Epithelial cell of prostate (primary cell): ENCODE results near the gene PARD6G.

Source experiments
- DNase-seq: peaks from one replicate; pipeline ENCODE4 v3.0.0-alpha.2; 2011; ENCODE audit warnings: low read depth, low spot score
- H3K27ac ChIP-seq: fragments of 450-650 bp; 2 replicates; pipeline ENCODE4 v1.5.1; 2017; ENCODE audit warnings: mild to moderate bottlenecking

Gene PARD6G

GRCh38 chr18:80218341-80219227 lies 28.7 kb downstream of the PARD6G start:
- no peak overlapping the region for H3K27ac ChIP-seq
- DNase-seq = no peak

DNA sequence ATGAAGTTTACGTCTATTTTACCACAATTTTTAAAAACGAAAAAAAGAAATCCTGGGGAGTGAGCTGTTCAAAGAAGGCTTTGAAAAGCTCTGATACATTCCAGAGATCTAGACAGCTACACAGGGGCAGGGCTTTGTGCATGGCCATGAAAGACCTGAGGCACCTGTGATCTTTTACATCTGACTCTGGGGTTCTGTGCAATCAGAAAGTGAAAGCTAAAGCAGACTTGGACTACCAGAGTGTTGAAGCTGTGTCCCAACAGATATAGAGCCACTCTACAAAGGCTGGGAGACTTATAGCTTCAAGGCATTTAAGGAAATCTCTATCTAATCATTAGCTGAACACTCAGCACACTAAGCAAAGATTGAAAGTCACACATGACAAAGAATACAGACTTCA lies 34.1 kb downstream of the PARD6G start:
- no peak overlapping the region for H3K27ac ChIP-seq
- DNase-seq = no peak

GRCh38 chr18:80210312-80211083 lies 36.8 kb downstream of the PARD6G start:
- no peak overlapping the region for H3K27ac ChIP-seq
- DNase-seq = peak; percentile 22

DNA sequence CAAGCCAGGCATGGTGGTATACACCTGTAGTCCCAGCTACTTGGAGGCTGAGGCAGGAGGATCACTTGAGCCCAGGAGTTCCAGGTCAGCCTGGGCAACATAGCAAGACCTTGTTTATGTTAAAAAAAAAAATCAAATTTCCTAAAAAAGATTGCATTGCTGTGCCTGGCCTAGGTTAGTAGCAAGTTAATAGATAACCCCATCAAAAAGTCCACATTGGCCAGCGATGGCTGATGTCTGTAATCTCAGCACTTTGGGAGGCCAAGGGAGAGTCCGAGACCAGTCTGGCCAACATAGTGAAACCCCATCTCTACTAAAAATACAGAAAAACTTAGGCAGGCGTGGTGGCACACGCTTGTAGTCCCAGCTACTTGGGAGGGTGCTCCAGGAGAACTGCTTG lies 38.7 kb downstream of the PARD6G start:
- no peak for DNase-seq

GRCh38 chr18:80205294-80205693 lies 42.0 kb downstream of the PARD6G start:
- H3K27ac ChIP-seq = no peak overlapping the region
- DNase-seq = no peak

More for the DNA sequence above, 38.7 kb downstream of the PARD6G start:
- no peak overlapping the region for H3K27ac ChIP-seq

GRCh38 chr18:80204142-80204541 lies 43.2 kb downstream of the PARD6G start:
- DNase-seq = no peak
- H3K27ac ChIP-seq = no peak overlapping the region

DNA sequence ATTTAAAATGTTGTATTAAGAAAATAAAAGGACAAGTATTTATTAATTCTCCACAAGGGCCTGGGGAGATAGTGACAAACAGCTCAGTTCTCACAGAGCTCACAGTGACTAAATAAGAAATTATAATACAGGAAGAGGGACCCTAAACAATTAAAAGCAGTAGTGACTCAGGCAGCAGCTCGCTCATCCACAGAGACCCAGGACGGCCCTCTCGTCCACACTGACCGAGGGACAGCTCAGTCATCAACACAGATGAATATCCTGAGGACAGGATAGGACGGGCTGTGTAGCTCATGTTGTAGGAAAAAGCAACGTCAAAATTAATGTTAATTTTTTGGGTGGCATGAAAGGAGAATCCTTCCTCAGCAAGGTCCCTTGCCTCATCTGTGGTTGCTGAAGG lies 44.1 kb downstream of the PARD6G start:
- no peak for DNase-seq

GRCh38 chr18:80202264-80202998 lies 44.9 kb downstream of the PARD6G start:
- H3K27ac ChIP-seq = no peak overlapping the region
- DNase-seq = no peak

More for the DNA sequence above, 44.1 kb downstream of the PARD6G start:
- no peak overlapping the region for H3K27ac ChIP-seq

- no peak overlapping the region for H3K27ac ChIP-seq
- DNase-seq = no peak
These were observed 45.6 kb downstream of the PARD6G start for GRCh38 chr18:80201739-80202138.

- no peak for DNase-seq
- no peak overlapping the region for H3K27ac ChIP-seq
These were observed 46.2 kb downstream of the PARD6G start for GRCh38 chr18:80200932-80201672.

GRCh38 chr18:80200171-80200931 lies 47.0 kb downstream of the PARD6G start:
- no peak overlapping the region for H3K27ac ChIP-seq
- no peak for DNase-seq

DNA sequence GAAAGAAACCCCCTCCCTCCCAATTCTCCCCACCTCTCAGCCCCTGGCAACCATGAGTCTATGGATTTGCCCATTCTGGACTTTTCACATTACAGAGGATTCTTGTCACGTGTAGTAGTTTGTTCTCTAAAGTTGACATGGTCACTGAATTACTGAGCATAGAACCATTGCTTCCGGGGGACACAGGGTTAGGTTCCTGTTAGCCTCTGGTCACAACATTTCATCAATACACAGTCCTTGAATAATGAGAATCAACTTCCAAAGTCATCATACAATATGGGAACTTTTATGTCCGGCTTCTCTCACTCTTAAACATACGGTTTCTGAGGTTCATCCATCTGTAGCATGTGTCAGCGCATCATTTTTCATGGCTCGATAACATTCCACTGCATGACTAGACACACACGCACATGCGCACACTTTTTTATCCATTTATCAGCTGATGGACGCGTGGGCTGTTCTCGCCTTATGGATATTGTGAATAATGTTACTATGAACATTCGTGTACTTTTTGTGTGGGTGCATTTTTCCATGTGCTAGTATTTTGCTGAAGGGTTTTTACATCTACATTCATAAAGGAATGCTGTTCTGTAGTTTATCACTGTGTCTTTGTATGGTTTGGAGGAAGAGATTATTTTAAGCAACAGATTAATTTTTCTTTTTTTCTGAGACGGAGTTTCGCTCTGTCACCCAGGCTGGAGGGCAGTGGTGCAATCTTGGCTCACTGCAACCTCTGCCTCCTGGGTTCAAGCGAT lies 48.1 kb downstream of the PARD6G start:
- H3K27ac ChIP-seq = no peak overlapping the region
- no peak for DNase-seq

- H3K27ac ChIP-seq = no peak overlapping the region
- DNase-seq = no peak
These were observed 48.9 kb downstream of the PARD6G start for GRCh38 chr18:80198391-80198790.

DNA sequence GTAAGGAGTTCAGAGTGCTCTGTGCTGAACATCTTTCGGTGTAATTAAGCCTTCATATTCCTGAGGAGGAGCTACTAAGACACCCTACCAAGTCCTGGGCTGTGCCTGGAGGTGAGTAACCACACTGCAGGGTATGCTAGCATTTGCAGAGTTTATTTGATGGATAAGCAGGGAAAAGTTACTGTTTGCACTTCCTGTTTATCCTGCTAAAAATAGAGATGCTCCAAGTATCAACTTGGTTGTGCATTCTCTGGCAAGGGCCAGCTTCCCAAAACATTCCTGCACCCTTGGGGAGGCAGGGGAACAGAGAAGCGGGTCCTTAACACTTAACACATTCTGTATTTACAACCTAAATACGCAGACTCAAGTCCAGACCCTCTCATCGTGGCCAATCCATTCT lies 49.8 kb downstream of the PARD6G start:
- DNase-seq = no peak
- no peak overlapping the region for H3K27ac ChIP-seq

DNA sequence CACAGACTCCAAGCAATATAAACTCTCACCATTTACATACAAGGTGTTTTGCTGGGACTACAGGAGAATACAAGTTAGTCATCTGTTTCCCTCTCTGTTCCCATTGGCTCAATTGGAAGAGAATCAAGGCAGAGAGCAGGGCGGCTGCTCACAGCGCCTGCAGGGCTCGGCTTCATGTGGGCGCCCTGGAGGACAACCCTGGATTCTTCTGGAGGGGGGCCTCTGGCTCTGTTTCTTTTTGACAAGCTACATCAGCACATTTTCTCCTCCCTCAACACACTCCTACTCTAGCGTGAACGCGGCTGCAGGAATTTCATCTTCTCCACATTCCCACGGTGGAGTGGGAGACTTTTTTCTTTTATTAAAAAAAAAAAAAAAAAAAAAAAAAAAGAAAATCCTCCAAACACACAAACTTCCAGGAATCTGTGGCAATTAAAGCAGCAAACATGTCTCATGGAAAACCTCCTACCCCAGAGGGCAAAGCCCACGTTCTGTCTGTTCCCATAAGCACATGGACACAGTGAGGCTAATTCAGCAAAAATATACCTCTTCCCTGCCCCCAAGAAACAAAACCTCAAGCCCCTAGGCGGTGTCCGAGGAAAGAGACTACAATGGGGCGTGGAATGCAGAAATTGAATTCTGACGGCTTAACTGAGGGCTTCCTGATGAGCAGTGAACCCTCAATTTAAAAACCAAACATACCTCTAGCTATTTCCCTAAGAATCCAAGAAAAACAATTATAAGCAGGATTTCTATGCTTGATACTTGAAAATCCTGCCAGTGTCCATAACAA lies 50.6 kb downstream of the PARD6G start:
- H3K27ac ChIP-seq = no peak overlapping the region
- DNase-seq = no peak

DNA sequence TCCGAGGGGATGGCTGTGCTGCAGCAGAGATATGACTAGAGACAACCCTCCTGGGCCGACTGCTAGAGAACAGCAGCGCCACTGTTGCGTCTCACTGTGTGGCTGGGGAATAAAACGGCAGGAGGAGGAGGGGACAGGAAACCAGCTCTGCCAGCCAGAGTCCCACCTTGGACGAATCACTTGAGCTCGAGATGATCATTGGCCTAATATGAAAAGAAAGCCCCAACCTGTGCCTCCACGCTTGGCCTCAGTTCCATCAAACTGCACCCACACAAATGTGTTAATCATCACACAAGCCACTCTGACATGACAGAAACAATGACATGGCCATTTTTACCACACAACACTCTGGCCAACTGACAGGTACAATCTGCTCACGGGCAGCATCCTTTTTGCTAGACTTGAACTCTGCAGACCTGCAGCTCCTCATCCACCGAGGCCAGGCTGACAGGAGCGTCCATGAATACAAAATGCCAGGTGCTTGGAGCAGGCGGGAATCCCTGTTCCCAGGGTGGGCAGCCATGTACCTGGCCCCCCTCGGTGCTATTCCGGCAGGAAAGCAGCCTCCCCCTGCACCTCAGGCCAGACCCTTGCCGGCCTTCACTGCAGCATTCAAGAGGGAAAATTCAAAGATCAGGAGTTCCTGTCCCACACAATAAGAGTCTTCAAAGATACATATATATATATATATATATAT lies 52.3 kb downstream of the PARD6G start:
- no peak overlapping the region for H3K27ac ChIP-seq
- no peak for DNase-seq

DNA sequence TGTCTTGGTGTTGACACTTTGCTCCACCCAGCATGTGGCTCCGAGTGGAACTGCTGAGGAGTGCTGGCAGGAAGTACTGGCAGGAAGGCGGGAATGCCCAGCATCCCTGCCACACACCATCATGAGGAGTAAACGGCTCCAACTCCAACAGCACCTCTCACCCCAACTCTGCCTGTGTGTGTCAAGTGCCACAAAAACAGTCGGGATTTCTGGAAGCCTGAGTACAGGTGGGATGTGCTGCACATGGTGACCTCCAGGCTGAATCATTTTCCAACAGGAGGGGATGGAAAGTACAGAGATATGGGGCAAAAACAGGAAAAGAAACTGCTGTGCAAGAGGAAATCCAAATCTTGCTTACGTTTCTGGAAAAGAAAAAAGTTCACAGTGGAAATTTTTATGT lies 53.6 kb downstream of the PARD6G start:
- H3K27ac ChIP-seq = no peak overlapping the region
- no peak for DNase-seq
